GF-D8 (cell line): Measurements from ENCODE around the gene THSD4.

ENCODE experiments used
- DNase-seq: peaks from one replicate; lab custom pipeline; 2025; lab: John Stamatoyannopoulos, UW

The THSD4 gene

DNA sequence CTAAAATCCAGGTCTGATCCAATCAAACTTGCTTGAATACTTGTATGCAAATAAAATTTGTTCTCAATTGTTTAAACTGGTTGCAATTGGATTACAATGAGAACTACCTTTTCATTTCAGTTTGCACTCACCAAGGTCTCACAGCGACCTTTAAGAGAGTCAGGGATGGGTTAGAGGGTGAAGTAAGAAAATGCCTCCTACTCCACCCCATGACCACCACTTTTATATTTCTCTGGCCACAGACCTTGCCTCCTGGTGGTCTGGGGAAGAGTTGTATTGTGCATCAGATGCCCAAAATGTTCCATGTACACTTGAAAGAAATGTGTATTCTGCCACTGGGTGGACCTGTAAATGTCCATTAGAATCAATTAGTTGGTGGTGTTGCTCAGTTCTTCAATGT is 16.4 kb upstream of the THSD4 start:
- DNase-seq = no peak

DNA sequence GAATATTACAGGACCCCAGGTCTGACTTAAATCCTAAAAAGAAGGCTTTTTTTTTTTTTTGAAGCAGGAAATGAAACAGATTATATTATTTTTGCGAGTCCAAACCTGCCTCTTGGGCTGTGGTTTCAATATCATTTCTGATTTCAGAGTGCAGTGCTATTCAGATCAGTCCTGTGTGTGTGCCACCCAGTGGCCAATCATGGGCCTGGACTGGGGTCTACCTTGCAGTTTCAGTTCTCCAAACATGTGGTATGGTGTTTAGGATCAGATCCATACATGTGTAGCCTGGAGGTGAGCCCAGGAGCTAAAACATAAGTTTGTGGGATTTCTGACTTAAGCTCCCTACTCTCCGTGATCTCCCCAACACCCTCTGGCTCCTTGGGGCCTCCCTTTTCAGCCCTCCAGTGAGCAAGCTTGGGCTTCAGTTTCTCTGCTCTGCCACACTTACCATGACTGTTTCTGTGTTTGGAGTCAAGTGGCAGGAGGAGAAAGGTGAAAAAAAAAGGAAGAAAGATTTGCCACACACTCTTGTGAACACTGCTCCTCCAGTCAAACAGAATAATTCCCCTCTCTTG is 12.1 kb upstream of the THSD4 start:
- no peak for DNase-seq

DNA sequence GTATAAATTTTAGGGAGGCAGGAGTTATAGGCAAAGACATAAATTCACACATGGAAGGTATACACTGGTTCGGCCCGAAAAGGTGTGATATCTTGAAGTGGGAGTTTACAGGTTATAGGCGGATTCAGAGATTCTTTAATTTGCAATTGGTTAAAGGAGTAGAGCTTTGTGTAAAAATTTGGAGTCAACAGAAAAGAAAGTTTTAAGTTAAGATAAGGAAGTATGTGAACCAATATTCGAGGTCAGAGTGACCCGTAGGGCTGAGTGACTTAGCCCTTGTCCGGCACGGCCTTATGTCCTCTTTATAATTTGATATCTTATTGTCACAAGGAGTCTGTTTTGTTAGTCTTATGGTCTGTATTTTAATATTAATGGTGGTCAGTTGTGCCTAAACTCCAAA is 10.6 kb upstream of the THSD4 start:
- DNase-seq = no peak

DNA sequence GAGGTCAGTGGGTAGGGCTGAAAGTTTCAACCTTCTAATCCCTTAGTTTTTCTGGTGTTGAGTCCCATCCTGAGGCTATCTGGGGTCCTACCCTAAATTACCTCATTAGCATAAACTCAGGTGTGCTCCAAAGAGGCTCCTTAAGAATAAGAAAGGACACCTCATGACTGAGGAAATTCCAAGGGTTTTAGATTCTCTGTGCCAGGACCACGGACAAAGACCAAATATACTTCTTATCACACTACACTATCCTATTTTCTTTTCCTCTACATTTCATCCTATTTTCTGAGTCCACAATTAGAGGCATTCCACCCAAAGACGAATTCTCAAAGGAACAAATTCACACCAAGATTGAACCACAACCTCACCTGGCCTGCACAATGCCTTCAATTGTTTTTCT is 9.8 kb upstream of the THSD4 start:
- DNase-seq = no peak

DNA sequence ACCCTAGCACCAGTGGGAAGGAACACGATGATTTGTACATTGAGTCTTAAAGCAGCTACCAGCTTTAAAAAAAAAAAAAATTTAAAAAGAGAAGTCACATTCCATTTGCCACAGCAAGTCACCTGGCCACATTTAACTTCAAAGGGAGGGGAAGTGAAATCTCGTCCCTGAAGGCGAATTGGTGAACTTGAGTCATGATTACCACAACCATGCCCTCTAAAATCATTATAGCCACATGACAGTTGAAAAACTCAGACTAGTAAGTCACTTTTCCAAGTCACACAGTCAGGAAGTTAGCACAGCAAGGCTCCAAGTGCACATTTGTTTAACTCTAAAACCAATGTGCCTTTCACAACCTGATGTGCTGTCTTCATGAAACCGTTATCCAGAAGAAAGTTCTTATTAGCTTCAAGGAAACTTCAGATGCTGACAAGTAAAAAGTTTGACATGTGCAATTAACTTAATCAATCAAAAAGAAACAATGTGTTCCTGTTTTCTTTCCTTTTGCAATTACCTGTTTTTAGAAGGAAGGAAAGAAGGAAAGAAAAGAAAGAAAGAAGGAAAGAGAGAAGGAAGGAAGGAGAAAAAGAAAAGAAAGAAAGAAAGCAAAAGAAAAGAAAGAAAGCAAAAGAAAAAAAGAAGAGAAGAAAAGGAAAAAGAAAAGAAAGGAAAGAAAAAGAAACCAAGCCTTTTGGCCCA is 8.3 kb upstream of the THSD4 start:
- DNase-seq = no peak

DNA sequence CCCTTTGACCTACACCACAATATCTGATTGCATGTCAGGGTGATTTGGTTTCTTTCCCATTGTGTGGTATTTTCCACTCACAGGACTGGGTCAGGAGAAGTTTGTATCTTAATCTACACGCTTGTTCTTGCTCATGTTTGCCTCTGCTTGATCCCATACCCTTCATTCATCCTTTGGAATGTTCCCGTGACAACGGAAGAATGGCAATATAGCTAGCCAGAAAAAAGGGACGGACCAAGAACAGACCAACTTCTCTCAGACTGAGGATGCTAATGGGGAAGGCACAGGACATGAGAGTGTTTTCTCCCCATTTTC is 7.8 kb upstream of the THSD4 start:
- no peak for DNase-seq

DNA sequence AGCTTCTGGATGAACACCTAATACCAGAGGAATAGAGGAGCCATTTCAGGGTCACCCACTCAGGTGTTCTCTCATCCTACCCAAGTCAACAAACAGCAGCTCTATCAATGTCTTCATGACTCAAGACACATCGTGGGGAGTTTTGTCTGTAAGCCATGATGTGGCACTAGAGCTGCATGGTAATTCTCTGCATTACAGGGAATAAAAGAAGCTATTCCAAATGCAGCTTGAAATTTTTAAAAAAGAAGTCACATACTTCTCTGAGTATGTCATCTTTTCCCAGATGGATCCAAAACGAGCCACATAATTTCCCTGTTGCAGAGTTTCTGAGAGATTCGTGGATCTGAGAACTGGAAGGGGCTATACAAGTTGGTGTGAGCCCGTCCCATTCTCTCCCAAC is 6.1 kb upstream of the THSD4 start:
- no peak for DNase-seq

DNA sequence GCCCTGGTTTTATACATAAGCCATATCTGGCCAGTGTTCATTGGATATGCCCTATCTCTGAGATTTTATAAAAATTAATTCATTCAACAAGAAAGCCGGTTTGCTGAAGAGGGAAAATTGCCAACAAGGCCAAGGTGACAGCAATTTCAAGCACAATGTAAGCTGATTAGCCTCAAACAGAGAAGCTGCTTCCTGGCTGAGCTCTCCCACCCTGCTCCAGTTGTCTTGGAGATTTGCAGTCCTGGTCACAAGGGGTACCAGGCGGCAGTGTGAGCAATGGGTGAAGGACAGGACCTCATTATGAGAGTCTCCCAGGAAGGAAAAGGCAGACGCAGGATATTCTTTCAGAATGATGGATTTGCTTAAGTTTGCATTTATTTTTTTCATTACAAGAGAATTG is 5.4 kb upstream of the THSD4 start:
- no peak for DNase-seq

DNA sequence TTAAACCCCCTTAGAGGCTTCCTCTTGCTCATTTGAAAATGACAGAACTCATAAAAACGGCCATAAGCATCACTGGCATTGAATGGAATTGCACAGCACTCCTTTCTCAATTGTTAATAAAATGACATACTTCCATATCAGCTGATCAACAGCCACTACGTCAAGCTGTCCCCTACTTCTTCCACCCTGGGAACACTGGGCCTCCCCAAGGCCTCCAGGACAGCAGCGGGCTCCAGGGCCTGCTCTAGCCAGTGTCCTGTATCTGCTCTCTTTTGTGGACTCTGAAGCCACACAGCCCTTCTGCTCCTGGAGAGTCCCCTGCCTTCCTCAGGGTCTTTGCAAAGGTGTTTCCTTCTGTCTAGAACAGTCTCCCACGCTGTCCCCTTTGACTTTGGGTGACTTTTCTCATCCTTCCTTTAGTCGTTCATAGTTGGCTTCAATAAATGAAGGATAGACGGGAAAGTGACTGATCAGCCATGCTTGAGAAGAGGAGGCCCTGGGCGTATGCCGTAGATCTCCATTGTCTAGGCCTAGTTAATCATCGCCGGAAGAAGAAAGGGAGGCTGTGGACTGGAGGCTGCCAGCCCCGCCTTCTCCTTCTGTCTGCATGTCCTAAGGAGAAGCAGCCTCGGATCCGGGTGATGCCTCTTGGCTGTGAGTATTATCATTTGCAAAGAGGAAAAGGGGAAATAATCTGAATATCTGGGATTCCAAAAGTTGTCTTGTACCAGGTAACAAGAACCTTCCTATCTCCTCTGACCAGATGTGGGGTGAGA is 4.7 kb upstream of the THSD4 start:
- DNase-seq = no peak

DNA sequence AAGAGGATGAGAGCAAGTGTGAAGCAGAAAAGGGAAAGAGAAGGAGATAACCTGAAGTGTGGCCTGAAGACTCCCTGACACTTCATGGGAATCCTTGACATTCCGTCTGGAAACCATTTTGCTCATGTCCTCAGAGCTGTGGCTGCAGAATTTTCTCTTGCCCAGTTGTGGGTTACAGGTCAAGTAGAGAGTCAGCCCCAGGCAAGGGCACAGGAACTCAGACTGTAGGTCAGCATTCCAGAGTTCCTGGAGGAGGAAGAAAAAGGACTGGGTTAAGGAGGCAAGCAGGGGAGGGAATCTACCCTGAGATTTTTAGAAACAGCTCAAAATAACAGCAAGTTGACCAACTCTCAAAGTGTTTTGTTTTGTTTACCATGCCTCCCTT is 4.1 kb upstream of the THSD4 start:
- DNase-seq = no peak

DNA sequence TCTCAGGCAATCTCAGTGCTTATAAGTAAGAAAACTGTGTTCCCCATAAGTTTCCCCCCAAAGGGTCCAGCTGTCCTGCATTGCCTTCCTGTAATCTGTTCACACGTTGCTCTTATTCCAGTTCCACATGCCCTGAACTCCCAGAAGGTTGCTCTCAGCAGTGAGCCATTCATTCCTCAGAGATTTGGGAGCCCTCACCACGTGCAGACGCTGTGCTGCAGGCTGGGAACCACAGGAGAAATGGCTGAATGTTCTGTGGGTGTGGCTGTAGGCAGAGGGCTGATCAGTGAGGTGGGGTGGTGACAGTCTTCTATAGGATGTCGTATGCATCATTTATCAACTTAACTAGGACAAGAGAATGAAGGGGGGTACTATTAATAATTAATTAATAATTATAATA is 3.3 kb upstream of the THSD4 start:
- no peak for DNase-seq

DNA sequence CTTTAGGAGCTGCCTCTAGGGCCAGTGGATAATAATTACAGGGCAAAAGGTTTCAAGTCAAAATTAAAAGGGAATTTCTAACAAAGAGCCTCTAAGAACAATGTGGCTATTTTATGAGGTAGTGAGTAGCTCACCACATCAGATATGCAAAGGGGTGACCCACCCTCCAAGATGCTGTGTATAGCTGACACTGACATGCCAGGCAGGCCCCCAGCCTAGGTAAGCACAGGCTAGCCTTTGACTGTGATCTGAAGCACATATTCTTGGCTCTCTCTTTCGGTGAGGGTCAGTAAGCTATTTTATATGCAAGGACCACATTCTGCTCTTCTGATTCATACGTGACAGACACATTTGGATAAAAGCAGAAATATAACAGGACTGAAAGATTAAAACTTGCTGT is 2.8 kb upstream of the THSD4 start:
- no peak for DNase-seq

DNA sequence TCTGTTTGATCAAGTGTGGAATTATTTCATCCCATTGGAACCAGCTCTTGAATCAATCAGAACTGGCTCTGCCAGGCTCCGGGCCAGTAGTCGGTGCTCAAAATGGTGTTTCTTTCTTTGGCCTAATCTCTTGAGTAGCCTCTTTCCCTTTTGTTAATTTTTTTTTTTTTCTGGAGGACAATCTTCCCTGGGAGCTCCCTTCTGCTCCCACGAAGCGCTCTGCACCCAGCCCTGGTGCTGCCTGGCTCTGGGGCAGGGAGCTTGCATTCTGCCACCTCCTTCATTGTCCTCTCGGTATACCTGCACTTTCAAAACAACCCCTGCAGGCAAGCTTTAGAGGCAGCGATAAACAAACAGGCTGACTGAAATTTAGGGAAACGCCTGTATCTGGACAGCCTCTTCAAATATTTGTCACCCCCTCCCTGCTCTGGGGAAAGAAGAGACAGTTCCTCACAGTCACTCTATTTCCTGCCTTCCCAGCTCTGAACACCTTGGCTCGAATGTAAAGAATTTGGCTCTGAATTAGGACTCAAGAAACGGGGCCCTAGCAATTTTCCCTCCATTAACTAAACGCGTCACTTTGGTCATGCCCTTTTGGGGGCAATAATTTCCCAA is 1.1 kb upstream of the THSD4 start:
- DNase-seq = no peak

DNA sequence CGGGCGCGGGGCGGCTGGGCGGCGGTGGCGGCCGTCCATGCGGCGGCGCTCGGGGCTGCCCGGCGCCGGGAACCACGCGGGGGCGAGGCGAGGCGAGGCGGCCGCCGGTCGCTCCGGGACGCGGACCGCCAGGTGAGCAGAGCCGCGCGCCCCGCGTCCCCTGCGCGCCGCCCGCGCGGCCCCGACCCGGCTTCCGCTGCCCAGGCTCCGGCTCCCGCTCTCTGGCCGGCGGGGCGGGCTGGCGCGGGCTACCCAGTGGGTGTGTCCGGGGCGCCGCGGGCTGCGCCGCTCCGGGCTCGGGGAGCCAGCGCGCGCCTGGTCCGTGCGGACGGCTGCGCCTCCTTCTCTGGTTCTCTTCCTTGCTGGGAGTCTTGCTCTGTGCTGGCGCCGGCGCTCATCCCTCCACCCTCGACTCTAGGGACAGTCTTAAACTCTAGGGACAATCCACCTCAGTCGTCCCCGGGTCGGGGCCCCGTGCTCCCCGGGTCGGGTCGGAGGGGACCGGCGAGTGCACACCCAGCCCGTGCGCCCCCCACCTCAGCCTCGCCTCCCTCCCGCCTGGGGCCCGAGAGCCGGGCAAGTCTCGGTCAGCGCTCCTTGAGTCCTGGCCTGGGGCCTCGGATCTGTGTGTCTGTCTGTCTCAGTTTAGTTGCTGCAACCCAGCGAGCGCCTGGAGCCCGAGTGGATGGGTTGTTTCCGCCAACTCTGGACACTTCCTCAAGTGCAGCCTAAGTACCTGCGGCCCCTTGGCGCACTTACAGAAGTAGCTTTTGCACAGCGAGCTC is 488 bp downstream of the THSD4 start:
- no peak for DNase-seq

DNA sequence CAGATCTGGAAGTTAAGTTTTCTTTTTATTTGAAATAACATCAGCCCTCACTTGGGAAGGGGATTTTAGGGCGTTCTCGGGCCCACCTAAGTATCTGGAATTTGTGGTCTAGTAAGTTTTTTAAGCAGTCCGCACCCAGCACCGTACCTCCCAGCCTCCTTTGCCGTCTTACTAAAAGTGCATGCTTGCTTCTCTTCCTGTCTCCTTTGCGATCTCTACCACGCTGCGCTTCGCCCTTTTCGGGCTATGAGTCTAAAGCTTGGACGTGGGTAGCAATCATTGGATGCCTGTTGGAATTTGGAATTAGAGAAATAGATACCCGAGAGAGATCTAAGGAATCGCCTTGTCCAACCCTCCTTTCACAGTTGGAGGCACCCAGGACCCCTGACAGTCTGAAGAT is 1.1 kb downstream of the THSD4 start:
- no peak for DNase-seq

DNA sequence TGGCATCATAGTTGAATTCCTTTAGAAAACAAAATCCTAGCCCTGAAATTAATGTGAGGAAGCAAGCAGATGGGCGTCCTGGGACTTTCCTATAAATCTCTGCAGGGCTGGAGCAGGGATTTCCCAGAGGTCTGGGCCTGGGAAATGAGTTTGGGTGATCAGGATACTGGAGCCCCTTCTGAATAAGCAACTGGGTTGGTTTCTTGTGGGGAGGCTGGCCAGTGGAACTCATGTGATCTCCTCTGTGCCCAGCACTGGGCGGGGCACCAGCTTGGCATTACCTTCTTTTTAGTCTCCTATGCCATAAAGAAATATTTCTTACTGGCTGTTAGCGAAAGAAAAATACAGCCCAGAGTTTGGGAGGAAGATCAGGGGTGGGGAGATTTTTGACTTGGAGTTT is 1.7 kb downstream of the THSD4 start:
- DNase-seq = no peak

DNA sequence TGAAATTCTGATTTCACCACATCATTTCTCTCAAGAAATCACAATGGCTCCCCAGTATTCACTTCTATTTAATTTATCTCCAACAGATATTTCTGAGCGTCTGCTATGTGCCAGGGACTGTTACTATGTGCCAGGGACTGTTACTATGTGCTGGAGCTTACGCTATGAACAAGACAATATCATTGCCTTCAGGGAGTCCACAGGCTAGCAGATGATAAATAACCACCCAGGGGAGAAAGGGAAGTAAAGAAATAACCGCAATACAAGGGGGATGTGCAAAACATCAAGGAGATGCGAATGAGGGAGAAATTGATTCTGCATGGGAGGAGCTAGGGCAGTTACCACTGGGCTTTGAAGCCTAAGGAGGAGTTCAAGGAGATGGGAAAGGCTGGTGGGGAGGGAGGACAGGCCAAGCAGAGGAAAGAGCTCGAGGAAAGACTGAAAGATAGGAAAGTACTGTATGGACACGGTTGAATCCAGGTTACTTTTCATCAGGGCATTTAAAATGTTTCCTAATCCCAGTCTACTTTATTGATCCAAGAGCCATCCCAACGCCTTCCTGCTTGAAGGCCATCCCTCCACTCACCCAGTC is 2.5 kb downstream of the THSD4 start:
- DNase-seq = no peak

DNA sequence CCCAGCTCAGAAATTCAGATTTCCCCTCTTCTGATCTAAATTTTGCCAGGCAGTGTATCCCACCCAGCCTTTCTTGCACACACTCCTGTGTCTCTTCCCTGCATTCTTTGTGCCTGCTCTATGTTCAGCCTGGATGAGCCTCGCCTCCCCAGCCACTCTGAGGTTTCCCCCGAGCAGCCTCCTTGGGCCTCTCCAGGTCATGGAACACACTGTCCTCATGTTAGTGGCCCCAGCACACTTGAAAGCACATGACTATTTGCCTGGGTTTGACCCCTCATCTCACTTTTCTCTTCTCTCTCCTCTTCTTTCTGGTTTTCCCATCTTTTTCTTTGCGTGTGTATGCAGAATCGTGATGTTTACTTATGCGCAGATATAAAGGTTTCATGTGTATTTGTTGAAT is 3.1 kb downstream of the THSD4 start:
- no peak for DNase-seq

DNA sequence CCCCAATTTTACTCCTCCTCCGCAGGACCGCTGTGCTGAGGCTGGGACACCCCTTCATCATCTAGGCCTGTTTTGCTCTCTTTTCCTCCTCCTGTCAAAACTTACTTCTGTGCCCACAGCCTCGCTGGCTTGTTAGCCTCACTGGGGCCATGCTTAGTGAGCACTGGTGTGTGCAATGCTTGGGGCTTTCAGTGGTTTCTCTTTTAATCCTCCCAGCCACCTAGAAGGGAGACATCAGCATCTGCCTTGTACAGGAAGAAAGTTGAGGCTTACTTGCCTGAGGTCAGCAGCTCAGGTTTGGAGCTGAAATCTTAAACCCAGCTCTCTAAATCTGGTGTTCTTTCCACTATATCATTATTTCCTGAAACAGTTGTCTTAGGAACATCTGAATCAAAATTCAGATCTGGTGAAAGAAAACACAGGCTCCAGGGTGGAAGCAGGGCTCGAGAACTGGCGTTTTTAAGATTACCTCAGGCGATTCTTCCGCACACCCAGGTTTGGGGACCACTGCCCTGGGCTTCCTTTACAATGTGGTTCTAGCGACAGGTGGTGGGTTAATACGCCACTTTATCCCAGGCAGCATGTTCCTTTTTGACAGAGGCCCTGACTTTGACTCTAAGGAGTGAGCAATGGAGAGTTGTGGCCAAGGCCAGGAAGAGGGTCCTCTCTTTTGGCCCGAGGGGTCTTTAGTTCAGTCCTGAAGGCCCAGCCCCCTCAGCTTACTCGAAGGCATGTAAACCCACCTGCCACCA is 3.8 kb downstream of the THSD4 start:
- no peak for DNase-seq

DNA sequence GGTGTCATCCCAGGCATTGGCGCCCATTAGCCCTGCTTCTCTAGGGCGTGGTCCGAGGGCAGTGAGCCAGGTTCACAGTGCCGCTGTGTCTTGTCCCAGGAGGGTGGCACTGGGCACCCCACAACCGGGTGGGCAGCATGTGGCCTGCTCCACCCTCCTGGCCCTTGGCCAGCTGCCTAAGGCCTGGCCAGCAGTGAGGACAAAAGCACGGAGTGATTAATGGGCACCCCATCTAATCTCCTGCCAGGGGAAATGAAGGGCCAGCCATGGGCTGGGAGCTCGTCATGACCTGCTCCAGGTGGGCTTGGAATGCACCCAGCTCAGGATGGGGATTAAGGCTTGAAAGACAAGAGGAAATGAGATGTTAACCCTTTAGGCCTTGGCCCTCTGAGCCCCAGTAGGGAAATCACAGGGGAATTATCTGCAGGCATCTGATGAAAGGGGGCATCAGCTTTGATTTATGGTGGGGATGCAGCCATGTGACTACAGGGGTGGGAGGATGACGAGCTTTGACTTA is 5.2 kb downstream of the THSD4 start:
- DNase-seq = no peak

DNA sequence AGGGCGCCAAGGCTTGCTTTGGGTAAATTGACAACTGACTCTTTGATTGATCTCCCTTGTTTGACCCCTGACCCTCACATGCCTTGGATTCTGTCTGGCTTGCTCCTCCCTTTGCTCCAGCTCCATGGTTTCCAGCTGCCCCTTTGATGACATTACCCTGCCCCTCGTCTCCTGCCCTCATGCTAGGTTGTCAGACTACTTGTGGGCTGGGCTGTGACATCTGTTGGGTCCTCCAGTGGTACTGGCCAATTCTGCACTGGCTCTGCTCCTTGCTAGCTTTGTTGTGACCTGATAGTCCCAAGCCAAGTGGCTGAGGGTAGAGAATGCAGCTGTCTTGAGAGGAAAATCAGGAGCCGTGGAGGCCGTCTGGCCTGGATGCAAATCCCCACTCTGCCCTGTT is 6.2 kb downstream of the THSD4 start:
- no peak for DNase-seq
